Esophagus muscularis mucosa (tissue), 4 donors: ENCODE results near the gene ZSWIM2.

Experiments
- CTCF ChIP-seq, 3 experiments: fragments of 200-600 bp in 2 of 3; fragments of 450-650 bp in 1 of 3; sonication (generic) in 2 of 3; IDR thresholded peaks; one replicate each; pipeline ENCODE4 v1.5.1; 2017 to 2019; ENCODE audit warnings: antibody characterized with exemption in 3 of 3, mild to moderate bottlenecking in 2 of 3, moderate library complexity in 1 of 3
- EP300 ChIP-seq: sonication (generic); formaldehyde crosslinking; IDR thresholded peaks from one replicate; pipeline ENCODE4 v1.6.1; 2017; ENCODE audit warnings: antibody characterized with exemption
- POLR2A ChIP-seq: fragments of 450-650 bp; IDR thresholded peaks from one replicate; pipeline ENCODE4 v1.6.1; 2017; ENCODE audit warnings: antibody characterized with exemption, moderate library complexity, mild to moderate bottlenecking, low read depth

- TF ChIP-seq CTCF (IDR thresholded peaks at IDR 0.05): no peak
- TF ChIP-seq EP300: no peak
- no peak for TF ChIP-seq POLR2A
Measured at GRCh38 chr2:186780701-186781316, 68.2 kb downstream of the ZSWIM2 start.
